NCI-H187 (cell line): ENCODE measurements around the gene BCL7B.
"Not testable (repeated sequence)": the region's sequence is repeated elsewhere in the genome, so short reads cannot be mapped to it uniquely, and the experiment has no call there.

Experiments used
- DNase-seq, 2 experiments: peaks; one replicate each; lab custom pipeline; 2025; lab: John Stamatoyannopoulos, UW

The BCL7B gene

DNA sequence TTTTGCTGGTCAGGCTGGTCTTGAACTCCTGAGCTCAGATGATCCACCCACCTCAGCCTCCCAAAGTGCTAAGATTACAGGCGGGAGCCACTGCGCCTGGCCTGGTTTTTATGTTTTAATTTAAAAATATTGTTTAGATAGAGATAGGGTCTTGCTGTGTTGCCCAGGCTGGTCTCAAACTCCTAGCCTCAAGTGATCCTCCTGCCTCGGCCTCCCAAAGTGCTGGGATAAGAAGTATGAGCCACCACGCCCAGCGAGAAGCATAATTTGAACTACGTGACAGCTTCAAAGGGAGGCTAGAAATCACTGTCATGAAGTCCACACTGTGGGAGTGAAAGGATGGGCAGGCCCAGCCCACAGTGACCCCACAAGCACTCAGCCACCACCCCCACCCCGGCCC is 21.6 kb downstream of the BCL7B start:
- DNase-seq: not testable (repeated sequence)

GRCh38 chr7:73533742-73534141 is 23.7 kb downstream of the BCL7B start:
- DNase-seq: no peak

DNA sequence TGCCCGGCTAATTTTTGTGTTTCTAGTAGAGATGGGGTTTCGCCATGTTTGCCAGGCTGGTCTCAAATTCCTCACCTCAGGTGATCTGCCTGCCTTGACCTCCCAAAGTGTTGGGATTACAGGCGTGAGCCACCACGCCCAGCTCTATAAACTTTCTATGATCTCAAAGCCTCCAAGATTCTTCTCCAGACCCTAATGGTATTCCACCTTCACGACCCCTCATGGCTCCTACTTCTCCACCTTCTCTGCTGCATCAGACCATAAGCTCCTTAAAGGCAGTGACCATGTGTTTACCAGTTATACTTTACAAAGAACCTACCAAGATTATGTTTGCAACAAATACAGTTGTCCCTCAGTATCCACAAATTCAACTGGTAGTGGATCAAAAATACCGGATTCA is 25.3 kb downstream of the BCL7B start:
- DNase-seq: no peak

DNA sequence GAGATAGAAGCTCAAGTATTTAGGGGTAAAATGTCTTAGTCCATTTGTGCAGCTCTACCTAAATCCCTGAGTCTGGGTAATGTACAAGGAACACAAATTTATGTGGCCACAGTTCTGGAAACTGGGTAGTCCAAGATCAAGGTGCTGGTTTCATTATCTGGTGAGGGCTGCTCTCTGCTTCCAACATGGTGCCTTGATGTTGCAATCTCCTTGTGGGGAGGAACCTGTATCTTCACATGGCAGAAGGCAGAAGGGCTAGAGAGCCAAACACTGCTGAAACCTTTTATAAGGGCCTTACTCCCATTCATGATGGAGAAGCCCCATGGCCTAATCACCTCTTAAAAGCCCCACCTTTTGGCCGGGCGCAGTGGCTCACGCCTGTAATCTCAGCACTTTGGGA is 26.7 kb downstream of the BCL7B start:
- DNase-seq: no peak

DNA sequence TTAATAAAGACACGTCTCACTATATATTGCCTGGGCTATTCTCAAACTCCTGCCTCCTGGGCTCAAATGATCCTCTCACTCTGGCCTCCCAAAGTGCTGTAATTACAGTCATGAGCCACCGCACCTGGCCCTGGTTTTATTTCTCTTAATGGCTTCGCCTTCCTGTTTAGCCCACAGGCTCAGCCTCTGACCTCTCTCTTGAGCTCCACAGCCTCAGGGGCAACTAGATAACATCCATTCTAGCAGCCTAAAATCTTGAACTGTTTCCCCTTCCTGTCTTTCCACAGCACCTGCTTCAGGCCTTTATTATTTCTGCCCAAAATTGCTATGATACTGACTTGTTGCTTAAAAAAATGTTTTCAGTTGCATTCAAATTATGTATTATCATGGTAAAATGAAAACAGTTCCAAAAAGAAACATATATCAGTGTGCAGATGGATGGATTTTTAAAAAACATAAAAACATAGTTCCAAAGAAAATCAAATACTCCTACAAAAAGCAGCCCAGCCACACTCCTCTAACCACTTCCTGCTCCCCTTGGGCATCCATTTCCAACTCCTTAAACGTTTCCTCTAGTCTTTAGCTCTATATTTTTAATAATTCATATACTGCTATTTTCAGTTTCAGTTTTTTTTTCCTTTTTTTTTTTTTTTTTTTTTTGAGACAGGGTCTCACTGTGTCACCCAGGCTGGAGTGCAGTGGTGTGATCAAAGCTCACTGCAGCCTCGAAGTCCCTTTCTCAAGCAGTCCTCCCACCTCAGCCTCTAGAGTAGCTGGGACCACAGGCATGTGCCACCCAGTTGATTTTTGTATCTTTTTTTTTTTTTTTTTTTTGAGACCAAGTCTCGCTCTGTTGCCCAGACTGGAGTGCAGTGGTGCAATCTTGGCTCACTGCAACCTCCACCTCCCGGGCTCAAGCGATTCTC is 30.3 kb downstream of the BCL7B start:
- DNase-seq: no peak

DNA sequence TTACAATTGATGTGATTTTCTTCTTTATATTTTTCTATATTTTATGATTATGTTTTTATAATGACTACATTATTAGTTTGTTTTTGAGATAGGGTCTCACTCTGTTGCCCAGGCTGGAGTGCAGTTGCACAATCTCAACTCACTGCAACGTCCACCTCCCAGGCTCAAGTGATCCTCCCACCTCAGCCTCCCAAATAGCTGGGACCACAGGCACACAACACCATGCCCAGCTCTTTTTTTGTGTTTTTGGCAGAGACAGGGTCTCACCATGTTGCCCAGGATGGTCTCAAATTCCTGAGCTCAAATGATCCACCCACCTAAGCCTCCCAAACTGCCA is 31.4 kb downstream of the BCL7B start:
- not testable (repeated sequence) for DNase-seq

- peak; percentile 98 for DNase-seq
Measured at GRCh38 chr7:73522105-73522872, 35.2 kb downstream of the BCL7B start, which contains the start of gene BAZ1B. Gene BAZ1B (minus strand): TSS chr7:73522293. CDS start chr7:73521933, 360 bp downstream.

- peak in 1 of 2 experiments; percentile 72 for DNase-seq
Measured at GRCh38 chr7:73521636-73522104, 35.8 kb downstream of the BCL7B start.

- no peak for DNase-seq
Measured at GRCh38 chr7:73520673-73521635, 36.5 kb downstream of the BCL7B start.

GRCh38 chr7:73519867-73520672 is 37.4 kb downstream of the BCL7B start:
- no peak for DNase-seq

- DNase-seq: no peak
Measured at GRCh38 chr7:73518470-73518869, 39.0 kb downstream of the BCL7B start.

GRCh38 chr7:73517241-73517995 is 40.1 kb downstream of the BCL7B start:
- no peak for DNase-seq

GRCh38 chr7:73515178-73515577 is 42.3 kb downstream of the BCL7B start:
- DNase-seq: no peak

DNA sequence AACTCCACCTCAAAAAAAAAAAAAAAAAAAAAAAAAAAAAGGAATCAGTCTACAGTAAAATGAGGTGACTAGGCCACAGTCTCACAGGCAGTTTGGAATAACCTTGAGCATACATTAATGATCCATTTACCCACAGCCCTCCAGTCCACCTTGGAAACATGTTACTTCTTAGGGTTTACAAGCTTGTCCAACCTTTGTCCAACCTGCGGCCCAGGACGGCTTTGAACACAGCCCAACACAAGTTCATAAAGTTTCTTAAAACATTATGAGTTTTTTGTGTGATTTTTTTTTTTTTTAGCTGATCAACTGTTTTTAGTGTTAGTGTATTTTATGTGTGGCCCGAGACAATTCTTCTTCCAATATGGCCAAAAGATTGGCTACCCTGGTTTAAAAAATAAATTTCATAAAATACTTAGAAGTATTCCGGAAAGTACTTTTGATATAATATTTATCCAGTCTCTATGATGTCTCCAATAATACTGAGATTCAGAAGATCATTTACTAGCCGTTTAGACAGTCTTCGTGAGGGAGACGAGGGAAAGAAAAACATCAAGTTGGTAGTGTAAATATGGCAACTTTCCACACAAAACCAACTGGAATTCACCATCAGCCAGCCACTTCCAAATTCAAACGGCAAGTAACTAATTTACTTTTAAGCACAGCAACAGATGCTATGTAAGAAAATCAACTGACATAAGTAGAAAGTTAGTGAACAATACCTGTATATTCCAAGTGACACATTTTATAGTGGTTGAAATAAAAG is 45.3 kb downstream of the BCL7B start:
- DNase-seq: no peak

DNA sequence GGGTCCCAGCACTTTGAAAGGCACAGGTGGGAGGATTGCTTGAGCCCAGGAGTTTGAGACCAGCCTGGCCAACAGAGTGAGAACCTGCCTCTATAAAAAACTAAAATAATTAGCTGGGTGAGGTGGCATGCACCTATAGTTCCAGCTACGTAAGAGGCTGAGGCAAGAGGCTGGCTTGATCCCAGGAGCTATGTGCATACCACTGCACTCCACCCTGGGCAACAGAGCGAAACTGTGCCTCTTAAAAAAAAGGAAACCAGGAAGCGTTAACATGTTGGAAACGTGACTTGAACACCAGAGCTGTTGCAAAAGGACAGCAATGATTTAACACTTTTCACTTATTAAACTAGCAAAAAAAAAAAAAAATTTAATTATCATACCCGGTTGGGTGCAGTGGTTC is 48.0 kb downstream of the BCL7B start:
- no peak for DNase-seq

- DNase-seq: no peak
Measured at GRCh38 chr7:73507556-73507955, 49.9 kb downstream of the BCL7B start.

GRCh38 chr7:73504920-73505319 is 52.6 kb downstream of the BCL7B start:
- DNase-seq: no peak

GRCh38 chr7:73504017-73504416 is 53.5 kb downstream of the BCL7B start:
- DNase-seq: no peak

DNA sequence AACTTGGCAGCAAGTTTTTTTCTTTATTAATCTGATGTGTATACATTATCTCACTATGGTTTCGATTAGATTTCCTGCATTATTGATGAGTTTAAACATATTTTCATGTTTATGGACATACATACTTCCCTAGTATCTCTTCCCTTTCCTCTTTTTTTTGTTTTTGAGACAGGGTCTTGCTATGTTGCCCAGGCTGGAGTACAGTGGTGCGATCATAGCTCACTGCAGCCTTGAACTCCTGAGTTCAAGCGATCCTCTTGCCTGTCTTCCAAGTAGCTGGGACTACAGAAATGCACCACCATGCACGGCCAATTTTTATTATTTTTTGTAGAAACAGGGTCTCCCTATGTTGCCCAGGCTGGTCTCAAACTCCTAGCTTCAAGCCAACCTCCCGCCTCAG is 54.3 kb downstream of the BCL7B start:
- no peak for DNase-seq
